GM12878 (cell line): ENCODE results near the gene HHIPL1. TPM values are rescaled to one million over a fixed set of nuclear protein-coding genes. Genes with fewer than 3 reads are reported as not detected.

Source experiments
- ATAC-seq: fragments of 200-7000 bp; cut with Tn5 transposase; 3 replicates; pipeline ENCODE4 v1.9.1; 2020; ENCODE audit warnings: mild to moderate bottlenecking, moderate library complexity
- BruUV-seq: library from RNA; stranded (reverse); fragments of 400-500 nt; replicated peaks from 2 replicates; lab custom pipeline; 2021; lab: Mats Ljungman, UMichigan
- CTCF ChIA-PET: fragments of 300-600 bp; sonication (Branson Sonifier 250); formaldehyde crosslinking; extraction: SDS; loops from one replicate; lab custom pipeline; 2021; ENCODE audit warnings: inconsistent platforms; lab: Yijun Ruan, JAX
- POLR2A ChIA-PET: fragments of 350-600 bp; formaldehyde crosslinking; extraction: SDS; loops from one replicate; lab custom pipeline; 2021; ENCODE audit warnings: inconsistent platforms; lab: Charles Lee
- RAD21 ChIA-PET: fragments of 300-600 bp; sonication (Branson Sonifier 250); formaldehyde crosslinking; loops from one replicate; lab custom pipeline; 2023; ENCODE audit warnings: antibody characterized with exemption; ENCODE audit not compliant: unreplicated experiment; lab: Charles Lee
- SMC1A ChIA-PET: fragments of 300-600 bp; sonication (Branson Sonifier 250); formaldehyde crosslinking; loops from one replicate; lab custom pipeline; 2023; ENCODE audit not compliant: unreplicated experiment, uncharacterized antibody; lab: Charles Lee
- DNase-seq: peaks from one replicate; pipeline ENCODE4 v3.0.0-alpha.2; 2011; ENCODE audit warnings: low read depth, low spot score
- FAIRE-seq: peaks from 3 replicates; lab custom pipeline; 2011; peaks lifted over from hg19 to GRCh38; lab: Jason Lieb, UNC
- H2AFZ ChIP-seq: 2 replicates; pipeline ENCODE4 v1.6.0; 2011; ENCODE audit warnings: low read depth, low read length, control low read depth; ENCODE audit not compliant: control insufficient read depth
- H3K27ac ChIP-seq: 2 replicates; pipeline ENCODE4 v1.5.1; 2011; ENCODE audit warnings: control low read depth; ENCODE audit not compliant: control insufficient read depth, insufficient read depth
- H3K27me3 ChIP-seq, 2 experiments: replicated peaks in 1 of 2; 2 replicates each; pipeline versions ENCODE4 v1.6.0 to v1.6.1; 2011; ENCODE audit warnings: low read length in 1 of 2; ENCODE audit not compliant: control insufficient read depth in 2 of 2, insufficient read depth in 2 of 2
- H3K36me3 ChIP-seq, 2 experiments: 2 replicates each; pipeline ENCODE4 v1.5.1; 2011; ENCODE audit warnings: low read length in 1 of 2; ENCODE audit not compliant: control insufficient read depth in 2 of 2, insufficient read depth in 2 of 2
- H3K4me1 ChIP-seq: 2 replicates; pipeline ENCODE4 v1.6.1; 2011; ENCODE audit warnings: mild to moderate bottlenecking, low read length, moderate library complexity, mixed read lengths; ENCODE audit not compliant: control insufficient read depth, insufficient read depth
- H3K4me2 ChIP-seq: 2 replicates; pipeline ENCODE4 v1.6.0; 2011; ENCODE audit warnings: control low read depth; ENCODE audit not compliant: control insufficient read depth, insufficient read depth
- H3K4me3 ChIP-seq: fragments of 200-600 bp; sonication (generic); 2 replicates; pipeline ENCODE4 v1.5.1; 2016
- H3K79me2 ChIP-seq: 2 replicates; pipeline ENCODE4 v1.6.0; 2011; ENCODE audit warnings: low read length; ENCODE audit not compliant: control insufficient read depth, insufficient read depth
- H3K9ac ChIP-seq: 2 replicates; pipeline ENCODE4 v1.8.0; 2011; ENCODE audit warnings: low read length, control low read depth, mixed read lengths; ENCODE audit not compliant: control insufficient read depth, insufficient read depth
- H3K9me3 ChIP-seq: replicated peaks from 3 replicates; pipeline ENCODE4 v1.5.1; 2011; ENCODE audit warnings: mild to moderate bottlenecking, low read length; ENCODE audit not compliant: control insufficient read depth, insufficient read depth
- H4K20me1 ChIP-seq: 2 replicates; pipeline ENCODE4 v1.6.0; 2011; ENCODE audit not compliant: control insufficient read depth, insufficient read depth
- E2F8 ChIP-seq: fragments of 450-650 bp; IDR thresholded peaks from 2 replicates; pipeline ENCODE4 v1.6.1; 2018; ENCODE audit warnings: mild to moderate bottlenecking, low read depth, moderate library complexity; ENCODE audit not compliant: partially characterized antibody
- ETV6 ChIP-seq, 2 experiments: fragments of 450-650 bp in 1 of 2; IDR thresholded peaks in 1 of 2; conservative IDR thresholded peaks in 1 of 2; 2 replicates each; pipeline ENCODE4 v1.6.1; 2014; ENCODE audit warnings: antibody characterized with exemption in 1 of 2, borderline replicate concordance in 1 of 2, low read depth in 1 of 2, mild to moderate bottlenecking in 1 of 2, moderate library complexity in 1 of 2
- FOS ChIP-seq: IDR thresholded peaks from 3 replicates; pipeline ENCODE4 v1.6.1; 2011; ENCODE audit warnings: borderline replicate concordance; ENCODE audit not compliant: insufficient read length; ENCODE audit errors: extremely low read depth
- IRF3 ChIP-seq: fragments of 450-650 bp; IDR thresholded peaks from 2 replicates; pipeline ENCODE4 v1.6.1; 2014; ENCODE audit warnings: mild to moderate bottlenecking
- KLF5 ChIP-seq: fragments of 450-650 bp; IDR thresholded peaks from 2 replicates; pipeline ENCODE4 v1.6.1; 2014; ENCODE audit warnings: mild to moderate bottlenecking; ENCODE audit not compliant: partially characterized antibody
- NFXL1 ChIP-seq: fragments of 450-650 bp; IDR thresholded peaks from 2 replicates; pipeline ENCODE4 v1.6.1; 2017; ENCODE audit warnings: antibody characterized with exemption, mild to moderate bottlenecking, borderline replicate concordance
- PML ChIP-seq: IDR thresholded peaks from 2 replicates; pipeline ENCODE4 v1.6.1; 2012; ENCODE audit warnings: low read length, inconsistent platforms
- SMAD1 ChIP-seq: fragments of 450-650 bp; IDR thresholded peaks from 2 replicates; pipeline ENCODE4 v1.6.1; 2018; ENCODE audit warnings: mild to moderate bottlenecking, low read depth; ENCODE audit not compliant: partially characterized antibody
- SREBF1 ChIP-seq: IDR thresholded peaks from 2 replicates; pipeline ENCODE4 v1.6.1; 2012; ENCODE audit warnings: mild to moderate bottlenecking, low read length
- STAT1 ChIP-seq: fragments of 450-650 bp; conservative IDR thresholded peaks from 2 replicates; pipeline ENCODE4 v1.6.1; 2014; ENCODE audit warnings: antibody characterized with exemption, mild to moderate bottlenecking
- YBX1 ChIP-seq: fragments of 450-650 bp; IDR thresholded peaks from 2 replicates; pipeline ENCODE4 v1.6.1; 2016; ENCODE audit warnings: antibody characterized with exemption
- ZNF687 ChIP-seq: fragments of 450-650 bp; IDR thresholded peaks from 2 replicates; pipeline ENCODE4 v1.6.1; 2017; ENCODE audit warnings: mild to moderate bottlenecking, moderate library complexity
- WGBS: methylation state at CpG from one replicate; pipeline ENCODE4 v1.1.6; 2016; ENCODE audit warnings: low lambda C conversion rate; ENCODE audit not compliant: insufficient replicate concordance, insufficient coverage; ENCODE audit errors: missing lambda C conversion rate; 5-methylcytosine and 5-hydroxymethylcytosine counted together
- in situ Hi-C: fragments of 300-500 bp; cut with MboI; formaldehyde crosslinking; loops from 9 replicates; pipeline ENCODE4 v1.14.3; 2018; ENCODE audit warnings: mixed read lengths
- intact Hi-C: fragments of 100-400 bp; cut with micrococcal nuclease; formaldehyde crosslinking; loops from one replicate; pipeline ENCODE4 v1.14.2; 2022; ENCODE audit not compliant: unreplicated experiment
- polyA plus RNA-seq, 11 experiments: library from polyadenylated mRNA; depleted of rRNA in 4 of 11; unstranded in 6 of 11; stranded (reverse) in 5 of 11; fragments of >200 nt; fragmentation: Nextera tagmentation in 4 of 11; fragmentation: Illumina TruSeq in 1 of 11; extraction: Ambion mirVana in 4 of 11; extraction: Trizol in 1 of 11; gene quantifications; 1 replicate in 1 of 11; 2 replicates in 10 of 11; pipeline versions ENCODE4 v1.2.1 to v1.2.3, GENCODE V29; 2011 to 2016; ENCODE audit warnings: inconsistent platforms in 2 of 11, missing spikeins in 2 of 11, low read depth in 1 of 11
- total RNA-seq, 4 experiments: library from RNA; depleted of rRNA in 3 of 4; stranded (reverse); fragments of >200 nt in 3 of 4; fragmentation: Illumina TruSeq in 1 of 4; extraction: Trizol in 1 of 4; gene quantifications; 2 replicates each; pipeline versions ENCODE4 v1.2.1 to v1.2.3, GENCODE V29; 2013 to 2021
- TF ChIP-seq, protein P1 (sequence below): IDR thresholded peaks from 2 replicates; pipeline ENCODE4 v1.6.1; 2011; ENCODE audit warnings: low read depth, low read length, improper control_type of control experiment, borderline replicate concordance
- TF ChIP-seq, protein P2 (sequence below): IDR thresholded peaks from 2 replicates; pipeline ENCODE4 v1.6.1; 2011; ENCODE audit warnings: mild to moderate bottlenecking, low read depth, low read length, moderate library complexity; ENCODE audit not compliant: insufficient replicate concordance

The HHIPL1 gene
- total and polyA plus RNA-seq, 10 of the 15 experiments (the other 5 are each of a cell fraction or from before 2014, with no cell fraction given): 0.09 TPM; not detected in 9

- intact Hi-C loops: no loop called here
- Histone ChIP-seq H3K79me2 (no peaks in the 10 kb centered on the region), H3K27me3 (no peaks in the 10 kb centered on the region), H3K4me1 (peaks cover 4% of the 10 kb centered on the region), H3K4me2 (no peak overlapping the region), H4K20me1 (no peaks in the 10 kb centered on the region), H3K36me3 (no peaks in the 10 kb centered on the region), H3K9ac (no peak overlapping the region), H3K27ac (no peak overlapping the region), H2AFZ (no peak overlapping the region), H3K4me3 (no peak overlapping the region), H3K9me3 (peaks cover 2% of the 10 kb centered on the region; the same call in 1 of the 3 replicates)
- CTCF ChIA-PET: interaction anchor here (1.1 to 1.7 kb wide), 4 partner anchors 9 to 220 kb away, joined by 3 to 5 read pairs (median 4); no protein-coding TSS in a partner anchor
- RAD21 ChIA-PET: no interaction called here
- FAIRE-seq (no peak), DNase-seq (no peak), ATAC-seq (no peak)
- SMC1A ChIA-PET: interaction anchor here (0.9 to 1.0 kb wide), 2 partner anchors 53 to 207 kb away, joined by 3 read pairs; no protein-coding TSS in a partner anchor
- 33% methylated on average over 8 of the region's 8 CpGs for WGBS
- in situ Hi-C loops: no loop called here
- BruUV-seq: no TSS peak
- POLR2A ChIA-PET: no interaction called here
- TF ChIP-seq IRF3 (no peak), YBX1 (no peak), ZNF687 (no peak), SMAD1 (no peak), E2F8 (no peak), ETV6 (conservative IDR thresholded peaks at IDR 0.05 in 1 of 2, IDR thresholded peaks at IDR 0.05 in 1 of 2; ENCODE audit: borderline replicate concordance in 1 of 2, low read depth in 1 of 2) (no peak), PML (no peak), KLF5 (no peak), NFXL1 (no peak), FOS (no peak), STAT1 (no peak), SREBF1 (no peak)
- TF ChIP-seq, protein P1, sequence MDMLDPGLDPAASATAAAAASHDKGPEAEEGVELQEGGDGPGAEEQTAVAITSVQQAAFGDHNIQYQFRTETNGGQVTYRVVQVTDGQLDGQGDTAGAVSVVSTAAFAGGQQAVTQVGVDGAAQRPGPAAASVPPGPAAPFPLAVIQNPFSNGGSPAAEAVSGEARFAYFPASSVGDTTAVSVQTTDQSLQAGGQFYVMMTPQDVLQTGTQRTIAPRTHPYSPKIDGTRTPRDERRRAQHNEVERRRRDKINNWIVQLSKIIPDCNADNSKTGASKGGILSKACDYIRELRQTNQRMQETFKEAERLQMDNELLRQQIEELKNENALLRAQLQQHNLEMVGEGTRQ: no peak
- TF ChIP-seq, protein P2, sequence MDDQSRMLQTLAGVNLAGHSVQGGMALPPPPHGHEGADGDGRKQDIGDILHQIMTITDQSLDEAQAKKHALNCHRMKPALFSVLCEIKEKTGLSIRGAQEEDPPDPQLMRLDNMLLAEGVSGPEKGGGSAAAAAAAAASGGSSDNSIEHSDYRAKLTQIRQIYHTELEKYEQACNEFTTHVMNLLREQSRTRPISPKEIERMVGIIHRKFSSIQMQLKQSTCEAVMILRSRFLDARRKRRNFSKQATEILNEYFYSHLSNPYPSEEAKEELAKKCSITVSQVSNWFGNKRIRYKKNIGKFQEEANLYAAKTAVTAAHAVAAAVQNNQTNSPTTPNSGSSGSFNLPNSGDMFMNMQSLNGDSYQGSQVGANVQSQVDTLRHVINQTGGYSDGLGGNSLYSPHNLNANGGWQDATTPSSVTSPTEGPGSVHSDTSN: no peak
These were observed 34.6 kb downstream of the HHIPL1 start for GRCh38 chr14:99679543-99679942.
